ENCODE measurements around the gene NOS1AP.

Gene NOS1AP

DNA sequence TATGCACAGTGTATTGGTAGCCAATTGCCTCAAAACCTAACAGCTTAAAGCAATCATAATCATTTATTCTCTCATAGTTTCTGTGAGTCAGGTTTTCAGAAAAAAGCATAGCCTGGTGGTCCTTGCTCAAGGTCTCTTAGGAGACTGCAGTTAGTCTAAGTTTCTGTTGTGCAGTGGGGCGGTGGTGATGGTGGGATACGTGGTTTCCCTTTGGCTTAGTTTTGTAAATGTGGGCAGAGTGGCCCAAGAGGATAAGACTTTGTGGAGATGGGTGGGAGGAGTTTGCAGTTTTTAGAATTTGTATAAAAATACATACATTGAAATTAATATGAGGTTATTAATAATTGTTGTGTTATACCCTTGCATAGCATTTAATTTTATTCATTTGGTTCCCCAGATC, 68.6 kb downstream of the NOS1AP start:
- DNase-seq (ENCODE audit: low read depth) = no peak

DNA sequence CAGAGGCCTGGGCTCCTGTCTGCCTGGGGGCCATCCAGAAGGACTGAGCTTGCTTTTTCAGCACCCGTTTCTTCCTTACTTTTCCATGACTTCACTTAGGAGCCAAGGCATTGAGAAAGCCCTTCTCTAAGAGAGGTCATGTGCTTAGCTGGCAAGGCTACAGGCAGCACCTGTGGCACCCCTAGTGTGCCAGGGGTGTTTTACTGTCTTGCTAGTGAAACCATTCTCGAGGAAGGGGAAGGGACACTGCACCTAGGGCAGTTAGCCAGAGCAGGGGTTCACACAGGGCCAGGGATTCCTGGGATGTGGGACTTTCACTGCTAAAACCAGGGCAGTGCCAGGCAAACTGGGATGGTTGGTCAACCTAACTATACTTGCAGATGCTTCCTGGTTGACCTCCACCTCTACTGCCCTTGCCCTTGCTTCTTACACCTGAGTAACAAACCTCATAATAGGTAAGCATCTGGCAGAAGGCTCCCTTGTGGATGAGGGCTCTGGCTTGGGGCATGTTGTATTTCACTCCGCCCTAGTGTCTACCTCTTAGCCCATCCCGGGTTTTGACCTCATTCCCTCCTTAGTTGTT, 69.2 kb downstream of the NOS1AP start:
- DNase-seq (ENCODE audit: low read depth) = no peak

DNA sequence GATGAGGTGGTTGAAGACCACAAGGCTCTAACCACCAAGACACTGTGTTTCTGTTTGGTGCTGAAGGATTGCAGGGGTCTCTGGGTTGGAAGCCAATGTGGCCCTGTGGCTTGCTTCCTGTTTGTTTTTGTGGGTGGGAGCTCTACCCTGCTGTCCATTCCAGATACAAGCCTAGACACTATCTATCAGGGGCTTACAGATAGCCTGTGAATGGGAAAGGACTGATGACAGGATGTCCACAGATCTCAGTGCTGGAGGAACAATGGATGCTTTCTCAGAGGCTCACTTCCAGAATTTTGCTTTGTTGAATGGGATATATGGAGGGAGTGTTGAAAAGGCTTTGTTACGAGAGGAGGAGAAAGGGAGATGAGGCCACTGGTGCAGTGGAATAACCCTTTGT, 69.7 kb downstream of the NOS1AP start:
- no peak for DNase-seq (ENCODE audit: low read depth)

DNA sequence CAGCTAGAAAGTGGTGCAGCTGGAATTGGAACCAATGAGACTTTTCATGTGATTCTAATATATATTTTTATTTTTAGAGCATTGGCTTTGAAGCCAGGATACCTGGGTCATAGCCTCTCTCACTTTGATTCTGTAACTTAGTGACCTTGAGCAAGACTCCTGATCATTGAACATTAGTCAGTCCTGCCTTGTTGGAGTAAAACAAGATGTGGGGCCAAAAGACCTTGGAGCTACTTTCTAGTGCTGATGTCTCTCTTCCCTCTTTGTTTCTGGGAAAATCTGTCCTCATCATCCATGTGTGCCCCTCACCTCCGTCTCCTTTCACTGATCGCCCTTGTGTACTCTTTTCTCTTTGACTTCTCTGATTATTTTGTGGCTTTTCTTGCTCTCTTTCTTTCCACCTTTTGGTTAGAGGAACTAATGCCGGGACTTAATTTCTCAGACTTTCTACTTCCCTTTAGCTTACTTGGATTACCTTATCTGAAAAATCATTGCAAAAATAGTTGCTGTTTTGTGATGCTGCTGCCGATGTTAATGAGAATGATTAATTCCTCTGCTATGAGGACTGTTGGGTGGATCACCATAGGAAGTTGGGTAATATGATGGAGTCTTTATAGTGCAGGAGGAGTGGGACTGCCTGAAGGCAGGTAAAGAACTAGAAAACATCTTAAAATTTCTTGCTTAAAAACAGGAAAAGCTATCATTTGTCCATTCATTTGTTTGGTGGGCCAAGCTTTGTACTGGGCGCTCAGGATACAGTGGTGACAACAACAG, 72.0 kb downstream of the NOS1AP start:
- no peak for DNase-seq (ENCODE audit: low read depth)

DNA sequence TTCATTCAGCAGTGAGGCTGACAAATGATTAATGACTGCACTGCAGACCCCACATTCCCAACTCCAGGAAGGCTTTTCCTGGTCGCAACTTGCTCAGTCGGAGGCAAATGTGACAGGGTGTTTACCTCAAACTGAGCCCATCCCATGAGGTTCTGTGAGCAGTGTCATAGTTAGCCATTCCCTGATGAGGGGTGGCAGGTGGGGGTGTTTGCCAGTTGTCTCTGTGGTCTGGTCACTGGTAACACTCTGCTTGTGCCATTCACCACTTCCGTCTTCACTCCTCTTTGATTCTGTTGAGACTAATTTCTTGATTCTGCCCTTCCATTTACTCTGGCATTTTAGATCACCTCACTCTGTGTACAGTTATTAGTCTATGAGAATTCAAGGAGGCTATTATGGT, 73.5 kb downstream of the NOS1AP start:
- no peak for DNase-seq (ENCODE audit: low read depth)

DNA sequence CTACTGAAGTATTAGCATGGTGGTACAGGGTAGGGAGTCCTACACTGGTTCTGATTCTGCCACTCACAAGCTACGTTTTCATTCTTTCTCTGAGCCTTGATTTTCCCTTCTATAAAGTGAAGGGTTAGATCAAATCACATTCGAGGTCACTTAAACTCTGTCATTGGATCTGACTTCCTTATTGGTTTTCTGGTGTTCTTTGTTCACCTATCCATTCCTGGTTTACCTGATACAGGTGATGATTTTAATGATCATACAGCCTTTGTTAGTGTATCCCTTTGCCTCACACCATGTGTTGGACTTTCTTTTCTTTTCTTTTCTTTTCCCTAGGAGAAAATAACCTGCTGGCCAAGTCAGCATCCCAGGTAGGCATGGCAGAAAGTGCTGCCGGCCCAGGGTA, 74.8 kb downstream of the NOS1AP start:
- DNase-seq (ENCODE audit: low read depth) = no peak

DNA sequence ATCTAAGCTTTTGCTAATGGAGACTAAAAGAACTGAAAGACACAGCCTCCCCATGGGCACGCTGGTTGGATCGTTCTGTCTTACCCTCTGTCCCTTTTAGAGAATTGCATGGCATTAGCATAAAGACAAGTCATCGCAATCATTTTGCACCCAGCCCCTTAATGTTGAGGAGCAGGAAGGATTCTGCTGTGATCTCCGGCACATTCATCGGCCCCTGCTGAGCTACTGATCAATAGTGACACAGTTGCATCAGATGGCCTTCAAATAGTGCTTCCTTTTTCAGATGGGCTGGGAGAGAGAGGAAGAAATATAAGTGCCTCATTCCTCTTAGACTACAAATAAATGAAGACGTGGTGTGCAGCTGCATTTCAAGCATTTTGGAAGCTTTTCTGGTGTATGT, 75.4 kb downstream of the NOS1AP start:
- DNase-seq (ENCODE audit: low read depth) = no peak

DNA sequence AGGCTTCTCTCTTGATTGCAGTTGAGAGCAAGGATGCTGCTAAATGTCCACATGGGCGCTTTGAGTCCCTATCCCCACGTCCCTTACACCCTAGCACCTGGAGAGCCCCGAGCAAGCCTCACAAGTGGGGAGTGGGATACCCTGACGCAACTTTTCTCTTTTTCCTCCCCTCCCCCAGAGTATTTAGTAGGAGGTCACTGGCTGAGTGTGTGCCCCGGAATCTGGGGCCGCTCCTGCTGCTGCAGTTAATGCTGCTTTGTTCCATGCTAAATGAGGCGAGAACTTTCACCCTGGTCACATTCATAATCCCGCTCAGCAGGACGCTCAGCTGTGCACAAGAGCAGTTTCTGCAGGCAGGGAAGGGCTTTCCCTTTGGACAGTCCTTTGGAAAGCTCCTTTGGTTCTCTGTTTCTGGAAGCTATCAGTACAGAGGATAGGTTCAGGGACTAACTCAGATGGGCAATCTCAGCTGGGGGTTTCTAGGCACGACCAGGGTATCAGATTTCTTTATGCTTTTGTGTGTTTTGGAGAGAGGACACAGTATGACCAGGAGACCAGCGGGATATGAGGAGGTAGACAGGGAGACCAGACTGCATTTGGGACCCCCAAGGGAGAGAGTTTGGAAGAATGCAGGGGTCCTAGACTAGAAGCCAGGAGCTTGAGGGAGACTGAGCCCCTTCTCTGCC, 75.9 kb downstream of the NOS1AP start:
- no peak for DNase-seq (ENCODE audit: low read depth)

DNA sequence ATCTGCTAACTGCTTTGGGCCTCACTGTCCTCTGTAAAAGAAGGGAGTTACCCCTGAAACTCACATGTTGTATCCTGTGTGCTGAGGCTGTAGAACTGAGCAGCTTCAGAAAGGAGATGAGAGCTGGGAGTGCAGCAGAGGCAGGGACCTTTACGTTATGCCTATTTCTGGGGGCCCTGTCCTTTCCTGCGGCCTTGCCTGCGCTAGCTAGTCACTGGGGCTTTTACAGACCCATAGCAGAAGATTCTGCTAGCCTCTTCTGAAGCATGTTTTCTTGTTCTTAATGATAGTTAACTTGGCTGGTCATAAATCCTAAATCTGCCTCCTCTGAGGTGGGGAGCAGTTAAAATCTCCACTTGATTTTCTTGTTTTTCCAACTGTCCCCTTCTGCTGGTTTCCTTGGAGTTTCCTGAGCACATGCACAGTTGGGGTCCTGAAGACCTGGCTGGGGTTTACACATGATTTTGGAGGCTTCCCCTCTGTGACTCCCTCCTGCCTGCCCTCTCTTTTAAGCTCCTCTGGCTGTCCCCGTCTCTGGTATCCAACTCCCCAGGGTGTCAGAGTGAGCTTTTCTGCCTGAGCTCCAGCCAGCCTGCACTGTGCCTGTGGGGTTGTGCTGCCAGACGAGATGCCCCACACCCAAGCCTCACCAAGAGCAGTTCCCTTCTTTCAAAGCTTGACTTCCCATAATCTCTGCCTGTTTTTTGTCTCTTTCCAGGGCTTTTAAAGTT, 76.6 kb downstream of the NOS1AP start:
- DNase-seq (ENCODE audit: low read depth) = no peak

DNA sequence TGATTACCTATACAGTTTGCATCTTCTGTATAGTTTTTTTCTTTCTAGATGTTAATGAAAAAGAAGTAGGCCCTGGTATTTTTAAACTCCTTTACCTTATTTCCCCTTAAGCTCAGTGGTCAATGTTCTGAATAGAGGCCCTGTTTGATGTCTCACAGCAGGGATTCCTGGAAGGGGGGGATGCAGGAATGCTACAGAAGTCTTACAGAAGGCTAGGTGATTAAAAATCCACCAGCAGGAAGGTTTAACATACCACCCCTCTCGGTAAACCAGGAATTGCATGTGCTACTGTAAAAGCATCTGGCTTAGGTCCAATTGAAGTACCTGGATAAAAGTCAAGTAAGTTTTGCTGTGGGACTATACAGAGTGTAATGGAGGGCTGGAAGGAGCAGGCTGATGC, 78.3 kb downstream of the NOS1AP start:
- DNase-seq (ENCODE audit: low read depth) = no peak

DNA sequence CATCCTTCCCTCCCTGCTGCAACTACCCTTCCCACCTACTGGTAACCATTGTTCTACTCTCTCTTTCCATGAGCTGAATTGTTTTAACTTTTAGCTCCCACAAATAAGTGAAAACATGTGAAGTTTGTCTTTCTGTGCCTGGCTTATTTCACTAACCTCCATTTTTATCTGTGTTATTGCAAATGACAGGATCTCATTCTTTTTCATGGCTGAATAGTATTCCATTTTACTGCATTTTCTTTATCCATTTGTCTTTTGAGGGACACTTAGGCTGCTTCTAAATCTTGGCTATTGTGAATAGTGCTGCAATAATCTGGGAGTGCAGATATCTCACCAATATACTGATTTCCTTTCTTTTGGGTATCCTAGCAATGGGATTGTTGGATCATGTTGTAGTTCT, 80.6 kb downstream of the NOS1AP start:
- no peak for DNase-seq (ENCODE audit: low read depth)

DNA sequence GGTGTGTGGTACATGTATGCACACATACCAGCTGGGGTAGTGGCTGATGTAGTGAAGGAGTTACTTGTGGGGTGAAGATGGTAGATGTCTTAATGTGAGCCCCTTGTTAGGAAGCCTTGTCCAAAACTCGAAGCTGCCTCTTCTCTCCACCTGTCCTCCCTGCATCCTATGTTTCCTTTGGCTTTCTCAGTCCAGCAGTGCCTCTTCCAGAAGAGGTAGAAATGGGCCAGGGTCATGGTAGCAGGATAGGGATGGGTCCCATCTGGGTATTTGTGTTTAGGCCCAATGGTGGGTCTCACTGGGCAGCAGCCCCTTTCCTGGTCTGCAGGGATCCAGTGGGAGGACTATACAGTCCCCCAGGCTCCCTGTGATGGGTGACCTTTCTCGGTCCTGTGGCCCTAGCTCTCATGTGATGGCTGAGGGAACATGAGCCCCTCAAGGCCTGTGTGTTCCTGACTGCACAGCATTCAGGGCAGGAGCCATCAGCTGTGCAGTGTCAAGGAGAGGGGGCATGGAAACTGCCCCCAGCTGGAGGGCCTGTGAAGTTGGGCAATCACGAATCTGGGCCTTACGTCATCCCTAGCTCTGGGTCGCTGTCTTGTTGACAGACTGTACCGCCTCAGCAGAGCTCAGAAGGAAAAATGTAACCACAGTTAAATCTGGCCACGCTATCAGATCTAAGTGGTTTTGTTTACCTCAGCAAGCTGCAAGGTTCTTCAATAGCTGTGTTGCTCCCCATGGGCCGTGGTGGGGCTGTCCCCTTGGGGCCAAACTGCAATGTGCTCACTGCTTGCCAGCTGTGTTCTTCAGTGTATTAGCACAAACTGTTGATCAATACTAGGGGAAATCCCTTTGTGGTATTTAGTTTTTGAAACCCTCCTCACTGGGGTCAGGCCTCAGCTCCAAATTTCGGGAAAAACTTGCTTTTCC, 82.7 kb downstream of the NOS1AP start:
- no peak for DNase-seq (ENCODE audit: low read depth)

DNA sequence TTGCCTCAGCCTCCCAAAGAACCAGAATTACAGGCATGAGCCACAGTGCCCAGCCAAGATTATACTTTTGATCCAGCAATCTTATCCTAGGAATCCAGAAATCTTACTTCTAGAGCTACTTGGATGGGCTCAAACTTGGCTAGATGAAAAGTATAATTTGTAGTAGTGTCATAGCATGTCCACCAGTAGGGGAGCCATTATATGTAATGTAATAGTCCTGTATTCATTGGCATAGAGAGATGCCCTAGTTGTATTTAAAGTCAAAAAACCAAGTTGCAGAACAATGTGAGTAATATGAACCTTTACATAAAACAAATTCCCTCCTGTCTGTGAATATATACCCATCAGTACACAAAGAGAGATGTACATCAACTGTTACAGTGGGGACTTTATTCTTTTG, 83.9 kb downstream of the NOS1AP start:
- DNase-seq (ENCODE audit: low read depth) = no peak

DNA sequence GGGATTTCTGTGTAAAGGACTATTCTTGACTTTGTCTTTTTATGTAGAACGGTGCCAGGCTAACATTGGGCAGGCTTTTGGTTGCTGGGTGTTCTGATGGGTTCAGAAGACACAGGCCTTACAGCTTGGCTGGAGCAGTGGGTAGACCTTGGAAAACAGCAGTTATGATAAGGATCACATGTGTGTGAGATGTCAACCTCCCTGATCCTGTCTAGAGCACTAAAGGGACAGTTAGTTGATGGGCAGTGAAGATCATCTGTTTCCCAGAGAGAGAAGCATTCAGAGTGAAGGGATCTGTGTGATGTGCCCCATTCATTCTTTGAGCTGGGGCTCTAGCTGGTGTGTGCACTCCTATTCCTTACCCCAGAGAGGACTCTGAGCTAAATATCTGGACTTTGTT, 88.0 kb downstream of the NOS1AP start:
- no peak for DNase-seq (ENCODE audit: low read depth)

DNA sequence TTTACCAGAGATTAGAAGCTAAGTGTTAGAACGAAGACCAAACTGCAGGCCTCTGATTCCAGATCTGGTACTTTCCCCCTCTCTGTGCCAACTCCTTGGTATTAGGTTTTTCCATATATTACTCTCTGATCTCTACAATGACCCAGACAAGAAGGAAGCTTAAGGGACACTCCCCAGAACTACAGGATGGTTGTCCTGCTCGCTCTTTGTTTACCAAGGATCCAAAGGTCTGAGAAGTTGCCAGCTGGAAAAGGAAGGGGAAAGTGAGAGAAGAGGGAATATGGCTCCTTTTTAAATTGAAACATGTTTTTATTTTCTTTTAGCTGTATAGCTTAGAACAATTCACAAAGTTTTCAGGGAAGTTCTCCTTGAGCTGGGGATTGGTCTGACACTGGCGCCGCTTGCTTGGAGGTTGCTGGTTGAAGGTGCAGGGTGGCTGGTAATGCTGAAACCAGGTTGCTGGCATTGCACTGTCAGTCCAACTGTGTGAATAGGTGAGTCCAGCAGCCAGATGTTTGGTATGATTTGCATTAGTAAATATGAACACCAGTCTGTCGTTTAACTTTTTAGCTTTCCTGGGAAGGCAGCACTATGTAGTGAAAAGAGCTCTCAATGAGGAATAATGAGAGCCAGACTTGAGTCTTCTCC, 89.3 kb downstream of the NOS1AP start:
- DNase-seq (ENCODE audit: low read depth) = no peak

DNA sequence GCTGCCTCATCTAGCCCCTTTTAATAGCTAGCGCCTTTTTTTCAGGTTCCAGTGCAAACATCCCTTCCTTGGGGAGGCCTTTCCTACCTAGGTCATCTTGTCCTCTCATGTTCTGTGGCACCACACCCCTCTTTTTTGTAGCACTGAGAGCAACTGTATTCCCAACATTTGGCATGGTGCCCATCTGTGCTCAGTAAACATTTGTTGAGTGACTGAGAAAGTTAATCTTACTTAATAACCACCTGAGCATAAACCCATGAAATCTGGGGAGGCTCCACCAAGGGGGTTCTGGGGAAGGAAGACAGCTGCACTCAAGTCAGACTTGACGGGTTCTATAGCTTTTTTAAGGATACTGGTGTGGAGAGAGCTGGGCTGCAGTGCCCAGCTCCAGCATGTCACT, 90.0 kb downstream of the NOS1AP start:
- no peak for DNase-seq (ENCODE audit: low read depth)

DNA sequence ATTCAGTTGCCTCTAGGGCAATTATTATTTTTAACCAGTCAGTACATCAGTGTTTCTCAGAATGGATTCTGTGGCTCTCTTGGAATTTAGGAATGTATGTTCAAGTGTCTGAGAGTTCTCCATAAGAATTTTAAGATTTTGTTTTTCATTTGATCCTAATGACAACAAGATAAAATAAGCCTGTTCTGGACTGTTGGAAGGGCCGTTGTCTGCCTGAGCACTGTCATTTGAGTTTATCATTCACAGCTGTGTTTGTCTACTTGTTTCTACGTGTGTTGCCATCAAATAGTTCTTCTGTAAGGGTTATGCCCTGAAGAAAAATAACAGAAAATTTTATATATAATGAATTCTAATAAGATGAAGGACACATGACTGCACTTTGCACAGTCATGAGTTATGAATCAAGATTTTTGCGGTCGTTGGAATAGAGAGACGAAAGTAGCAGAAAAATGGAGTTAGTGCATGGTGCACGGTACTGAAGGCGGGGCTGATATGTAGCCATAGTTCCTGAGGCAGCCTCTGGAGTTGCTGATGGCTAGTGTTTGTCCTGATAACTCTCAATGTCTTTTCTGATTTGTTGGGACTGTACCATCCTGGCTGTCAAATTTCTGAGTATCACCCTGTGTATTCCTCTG, 92.5 kb downstream of the NOS1AP start:
- no peak for DNase-seq (ENCODE audit: low read depth)

DNA sequence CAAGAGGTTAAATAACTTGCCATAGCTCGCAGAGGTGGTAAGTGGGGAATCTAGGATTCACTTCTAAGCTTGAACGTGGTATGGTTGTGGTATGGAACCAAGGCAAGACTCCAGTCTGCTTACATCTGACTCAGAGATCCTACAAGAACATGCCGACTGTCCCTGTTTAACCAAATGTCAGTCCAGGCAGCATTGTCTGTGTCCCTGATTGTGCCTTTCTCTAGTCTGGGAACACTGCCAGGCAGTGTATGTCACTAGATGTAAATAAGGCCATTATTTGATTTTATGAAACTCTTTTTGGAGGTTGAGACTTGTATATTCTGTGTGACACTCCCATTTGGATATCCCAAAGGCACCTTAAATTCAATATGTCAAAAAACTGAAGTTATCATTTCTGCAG, 96.0 kb downstream of the NOS1AP start:
- DNase-seq (ENCODE audit: low read depth) = no peak

DNA sequence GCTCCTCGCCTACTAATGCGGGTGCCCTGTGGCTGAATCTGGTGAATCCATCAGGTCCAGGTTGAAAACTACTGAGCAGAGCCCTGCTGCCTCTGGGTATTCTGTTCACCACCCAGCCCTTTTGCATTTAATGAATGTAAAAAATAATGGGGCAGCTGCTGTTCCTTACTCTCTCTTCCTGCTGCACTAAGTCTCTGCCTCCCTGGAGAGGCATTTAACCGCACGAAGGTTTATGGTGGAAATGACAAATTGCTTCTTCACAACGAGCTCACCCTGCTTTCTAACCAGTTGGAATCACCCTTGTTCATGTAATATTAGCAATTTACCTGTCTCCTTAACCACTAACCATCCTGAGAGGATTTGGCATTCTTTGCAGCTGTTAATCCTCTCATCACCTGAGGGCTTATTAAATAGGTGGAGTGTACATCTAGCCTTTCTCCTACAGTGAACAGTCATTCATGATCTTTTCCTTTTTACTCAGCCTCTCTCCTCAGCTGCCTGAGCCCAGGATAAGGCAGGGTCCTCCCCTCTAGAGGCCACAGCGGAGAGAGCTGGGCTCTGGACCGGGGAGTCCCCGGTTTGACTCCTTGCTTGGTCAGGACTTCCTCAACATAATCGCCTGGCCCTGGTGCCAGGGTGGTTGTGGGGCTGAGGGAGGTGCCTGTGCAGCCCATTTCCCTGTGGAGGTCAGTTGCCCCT, 97.6 kb downstream of the NOS1AP start:
- DNase-seq (ENCODE audit: low read depth) = no peak

DNA sequence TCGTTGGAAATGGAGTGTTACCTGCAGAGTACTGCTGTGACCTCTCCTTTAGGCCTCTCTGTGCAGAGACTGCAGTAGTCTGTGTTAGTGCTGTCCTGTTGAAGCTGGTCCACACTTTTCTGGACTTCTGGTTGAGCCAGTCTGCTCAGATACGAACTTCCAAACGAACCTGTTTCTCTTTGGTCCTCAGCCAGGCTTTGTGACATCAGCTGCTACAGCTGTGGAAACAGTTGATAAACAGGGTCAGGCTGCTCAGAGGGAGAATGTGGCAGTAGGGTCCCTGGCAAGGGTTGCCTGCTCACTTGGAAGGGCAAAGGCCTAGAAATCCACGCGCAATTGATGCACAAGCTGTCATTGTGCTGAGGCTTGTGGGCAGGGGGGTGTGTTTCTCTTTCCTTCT, 98.8 kb downstream of the NOS1AP start:
- no peak for DNase-seq (ENCODE audit: low read depth)
